ENCODE measurements around the gene ZNF277. TPM values are rescaled to one million over a fixed set of nuclear protein-coding genes. Genes with fewer than 3 reads are reported as not detected.

Gene ZNF277, protein sequence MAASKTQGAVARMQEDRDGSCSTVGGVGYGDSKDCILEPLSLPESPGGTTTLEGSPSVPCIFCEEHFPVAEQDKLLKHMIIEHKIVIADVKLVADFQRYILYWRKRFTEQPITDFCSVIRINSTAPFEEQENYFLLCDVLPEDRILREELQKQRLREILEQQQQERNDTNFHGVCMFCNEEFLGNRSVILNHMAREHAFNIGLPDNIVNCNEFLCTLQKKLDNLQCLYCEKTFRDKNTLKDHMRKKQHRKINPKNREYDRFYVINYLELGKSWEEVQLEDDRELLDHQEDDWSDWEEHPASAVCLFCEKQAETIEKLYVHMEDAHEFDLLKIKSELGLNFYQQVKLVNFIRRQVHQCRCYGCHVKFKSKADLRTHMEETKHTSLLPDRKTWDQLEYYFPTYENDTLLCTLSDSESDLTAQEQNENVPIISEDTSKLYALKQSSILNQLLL
- total RNA-seq (19.0 and 22.6 TPM in 2 replicates), polyA plus RNA-seq (4.6 and 7.8 TPM in 2 replicates), polyA minus RNA-seq (8.4 and 11.6 TPM in 2 replicates), Bru-seq, nascent RNA (percentile 77 among the genes with signal in this experiment), BruChase-seq, experiment 1, labeled RNA remaining after a 6-hour chase (percentile 57 among the genes with signal in this experiment), BruChase-seq, experiment 2, labeled RNA remaining after a 2-hour chase (percentile 60 among the genes with signal in this experiment)
- 11.9 and 13.0 TPM in 2 replicates for polyA plus RNA-seq (2011; cell fraction: cytosol; rRNA removed)
- polyA plus RNA-seq (2011; cell fraction: nucleus; rRNA removed) = 6.8 and 7.8 TPM in 2 replicates
- polyA plus RNA-seq (2012) = 19.8 and 22.3 TPM in 2 replicates
- 10.2 TPM for polyA minus RNA-seq (2011; cell fraction: cytosol; rRNA and poly(A)+ RNA removed)
- 15.1 and 21.9 TPM in 2 replicates for polyA minus RNA-seq (2011; cell fraction: nucleus; rRNA and poly(A)+ RNA removed)
- long read RNA-seq, transcript ZNF277-201 (12 exons, 1,849 nt) = major isoform, 48 of 58 reads
- long read RNA-seq, partial matches to known transcripts = 3 of 58 reads
- long read RNA-seq, other reads (novel, unspliced or antisense) = 4 of 58 reads

GRCh38 chr7:112206238-112206990 is at the start of gene ZNF277, which contains the start of gene DOCK4:
ZNF277 (plus strand) TSS chr7:112206695; CDS start chr7:112206717, 22 bp downstream.
DOCK4 (minus strand) TSS chr7:112206399; CDS start chr7:112206138, 261 bp downstream.
- no TSS peak for BruUV-seq (replicated peaks)
- H3K36me3 ChIP-seq (ENCODE audit: control insufficient read depth in 2 of 2, extremely low read depth in 1 of 2, insufficient read depth in 2 of 2, low read length in 2 of 2) = no peaks in the 10 kb centered on the region
- peak within 1 kb of the TSS; percentile 90 to 98 (median 93) for H3K4me3 ChIP-seq (replicated peaks in 1 of 3; ENCODE audit: insufficient read depth in 1 of 3, low read depth in 1 of 3, low read length in 3 of 3)
- peak within 1 kb of the TSS; percentile 83 for H3K27ac ChIP-seq (ENCODE audit: insufficient read depth, low read depth, low read length)
- TF ChIP-seq CTCF (IDR thresholded peaks at IDR 0.05; ENCODE audit: extremely low read depth in 1 of 2, insufficient read depth in 1 of 2, low read depth in 1 of 2, low read length in 2 of 2) (no peak), POLR2A (IDR thresholded peaks at IDR 0.05; ENCODE audit: low read depth, low read length) (peak; percentile 93), JUN (IDR thresholded peaks at IDR 0.05; ENCODE audit: borderline replicate concordance, insufficient read depth, insufficient read length, low read depth) (no peak), FOS (IDR thresholded peaks at IDR 0.05; ENCODE audit: borderline replicate concordance, insufficient read depth, low read length) (peak; percentile 7), GATA2 (IDR thresholded peaks at IDR 0.05; ENCODE audit: insufficient read depth, insufficient read length, low read depth, low read length) (no peak), POLR2AphosphoS5 (IDR thresholded peaks at IDR 0.05; ENCODE audit: insufficient read depth, low read depth, low read length) (peak; percentile 93), EZH2 (IDR thresholded peaks at IDR 0.05; ENCODE audit: borderline replicate concordance, low read depth, low read length, severe bottlenecking) (no peak), MYC (IDR thresholded peaks at IDR 0.05; ENCODE audit: low read depth, low read length) (no peak)
- TF ChIP-seq, protein P1, sequence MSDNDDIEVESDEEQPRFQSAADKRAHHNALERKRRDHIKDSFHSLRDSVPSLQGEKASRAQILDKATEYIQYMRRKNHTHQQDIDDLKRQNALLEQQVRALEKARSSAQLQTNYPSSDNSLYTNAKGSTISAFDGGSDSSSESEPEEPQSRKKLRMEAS (IDR thresholded peaks at IDR 0.05; ENCODE audit: insufficient read depth, insufficient read length) = peak; percentile 1
- peaks cover 78% of the 10 kb centered on the region for H3K79me2 ChIP-seq (ENCODE audit: control insufficient read depth, insufficient read depth, low read length)
- intact Hi-C loops (cut with micrococcal nuclease) (loop anchor here (1.0 to 10.0 kb wide), 10 partner anchors 44 to 372 kb away; partner anchors contain the start of gene IFRD1), dilution Hi-C loops (cut with MboI; ENCODE audit: extremely low pct_ligation_motif_present, low sequenced_read_pairs) (no loop called here)
- peak within 1 kb of the TSS; percentile 98 for H3K4me2 ChIP-seq (ENCODE audit: insufficient read depth, low read length)
- FAIRE-seq = peak; percentile 98
- peak within 1 kb of the TSS; percentile 81 for H2AFZ ChIP-seq (ENCODE audit: low read depth, low read length)
- ChIA-PET POLR2A (interaction anchor here (0.8 to 3.4 kb wide), 6 partner anchors 14 to 244 kb away, joined by 3 to 14 read pairs (median 4); partner anchors contain the start of gene IFRD1), CTCF (interaction anchor here (0.7 to 3.9 kb wide), 10 partner anchors 12 to 210 kb away, joined by 3 to 12 read pairs (median 3); no protein-coding TSS in a partner anchor)
- H3K27me3 ChIP-seq (ENCODE audit: control insufficient read depth in 2 of 2, insufficient read depth in 2 of 2, low read length in 2 of 2) = no peaks in the 10 kb centered on the region
- peaks cover 4% of the 10 kb centered on the region for H4K20me1 ChIP-seq (replicated peaks; ENCODE audit: control insufficient read depth, extremely low read depth, insufficient read depth, low read length)
- peaks cover 23% of the 10 kb centered on the region for H3K4me1 ChIP-seq (ENCODE audit: control insufficient read depth, extremely low read depth, insufficient read depth, low read length)
- no peaks in the 10 kb centered on the region for H3K9me1 ChIP-seq (replicated peaks; ENCODE audit: control insufficient read depth, extremely low read depth, insufficient read depth, low read length)
- no peaks in the 10 kb centered on the region for H3K9me3 ChIP-seq (replicated peaks; ENCODE audit: control insufficient read depth, insufficient read depth, low read length)
- H3K9ac ChIP-seq (replicated peaks; ENCODE audit: extremely low read depth, insufficient read depth, low read length) = peak within 1 kb of the TSS; percentile 96
- DNase-seq (ENCODE audit: low read depth, low spot score) = peak; percentile 99

Data from endothelial cell of umbilical vein (primary cell).